ENCODE data around the gene MB21D2. TPM values are rescaled to one million over a fixed set of nuclear protein-coding genes. Genes with fewer than 3 reads are reported as not detected.

Gene MB21D2, protein sequence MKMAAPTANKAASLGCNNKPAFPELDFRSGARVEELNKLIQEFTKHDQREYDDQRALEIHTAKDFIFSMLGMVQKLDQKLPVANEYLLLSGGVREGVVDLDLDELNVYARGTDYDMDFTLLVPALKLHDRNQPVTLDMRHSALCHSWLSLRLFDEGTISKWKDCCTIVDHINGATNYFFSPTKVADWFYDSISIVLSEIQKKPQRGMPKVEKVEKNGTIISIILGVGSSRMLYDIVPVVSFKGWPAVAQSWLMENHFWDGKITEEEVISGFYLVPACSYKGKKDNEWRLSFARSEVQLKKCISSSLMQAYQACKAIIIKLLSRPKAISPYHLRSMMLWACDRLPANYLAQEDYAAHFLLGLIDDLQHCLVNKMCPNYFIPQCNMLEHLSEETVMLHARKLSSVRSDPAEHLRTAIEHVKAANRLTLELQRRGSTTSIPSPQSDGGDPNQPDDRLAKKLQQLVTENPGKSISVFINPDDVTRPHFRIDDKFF
- total RNA-seq, result 3.5 and 5.1 TPM in 2 replicates

DNA sequence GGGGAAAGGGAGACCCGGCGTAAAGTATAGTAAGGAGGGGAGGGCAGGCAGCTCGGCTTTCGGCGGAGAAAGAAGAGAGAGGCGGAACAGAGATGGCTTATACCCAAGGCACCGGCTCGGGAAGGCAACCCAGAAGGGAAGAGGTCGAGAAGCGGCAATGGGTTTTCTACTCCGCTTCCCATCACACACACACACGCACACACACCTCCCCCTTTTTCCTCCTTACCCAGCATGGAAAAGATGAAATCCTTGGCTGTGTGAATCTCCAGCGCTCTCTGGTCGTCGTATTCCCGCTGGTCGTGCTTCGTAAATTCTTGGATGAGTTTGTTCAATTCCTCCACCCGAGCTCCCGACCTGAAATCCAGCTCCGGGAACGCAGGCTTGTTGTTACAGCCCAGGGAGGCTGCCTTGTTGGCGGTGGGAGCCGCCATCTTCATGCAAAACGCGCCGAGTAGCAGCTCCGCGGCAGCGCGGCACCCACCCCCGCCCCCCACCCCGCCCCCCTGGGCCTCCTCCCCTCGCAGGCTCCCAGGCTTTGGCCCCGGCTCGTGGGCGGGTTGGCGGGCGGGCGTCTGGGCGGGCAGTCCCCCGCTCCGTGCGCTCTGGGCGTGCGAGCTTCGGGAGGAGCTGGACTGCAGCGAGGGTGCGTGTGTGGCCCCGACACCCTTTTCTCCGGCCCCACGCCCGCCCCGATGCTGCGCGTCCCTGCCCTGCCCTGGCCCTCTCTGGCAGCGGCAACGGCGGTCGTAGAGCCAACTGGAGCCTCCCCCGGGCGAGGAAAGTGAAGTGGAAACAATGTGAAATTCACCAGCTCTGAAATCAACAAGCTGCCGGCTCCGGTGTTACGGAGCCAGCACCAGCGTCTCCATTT, at the start of gene MB21D2:
MB21D2 (minus strand) TSS at position 453 of the 871 bp plus-strand sequence; CDS start at position 437, 16 bp downstream.

Other genes starting within 250 kb of the MB21D2 start
- under 0.01 TPM in 1 of 2 replicates, not detected in the other for gene FGF12, start 190.3 kb downstream of the MB21D2 start, total RNA-seq